ENCODE results near the gene MUC5B. TPM values are rescaled to one million over a fixed set of nuclear protein-coding genes. Genes with fewer than 3 reads are reported as not detected.

MUC5B gene
- total and polyA plus RNA-seq, 2 donors (not counting 1 experiment from before 2014, with no cell fraction given): not detected

DNA sequence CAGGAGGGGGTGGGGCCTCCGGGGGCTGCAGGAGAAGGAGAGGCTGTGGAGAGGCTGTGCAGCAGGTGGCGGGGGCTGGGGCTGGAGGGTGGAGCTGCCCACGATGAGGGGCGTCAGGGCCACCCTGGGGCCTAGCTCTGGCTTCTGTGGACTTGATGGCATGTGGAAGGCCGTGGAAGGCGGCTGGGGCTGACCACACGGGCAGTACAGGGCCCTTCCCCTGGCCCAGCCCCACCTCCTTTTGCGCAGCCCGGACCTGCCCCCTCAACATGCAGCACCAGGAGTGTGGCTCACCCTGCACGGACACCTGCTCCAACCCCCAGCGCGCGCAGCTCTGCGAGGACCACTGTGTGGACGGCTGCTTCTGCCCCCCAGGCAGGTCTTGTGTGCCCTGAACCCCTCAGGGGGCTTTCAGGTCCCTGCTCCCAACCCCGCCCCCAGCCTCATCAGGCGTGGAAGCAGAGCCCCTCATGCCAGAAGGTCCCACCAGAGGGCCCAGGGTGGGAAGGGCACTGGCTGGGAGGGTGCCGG lies 6.1 kb downstream of the MUC5B start:
- ChIA-PET CTCF (no interaction called here), POLR2A (no interaction called here)
- Mint-ChIP-seq H3K27me3 (peaks cover 2% of the 10 kb centered on the region), H3K4me3 (no peak overlapping the region), H3K4me1 (no peaks in the 10 kb centered on the region), H3K9me3 (ENCODE audit: insufficient read depth) (no peaks in the 10 kb centered on the region), H3K27ac (no peak overlapping the region)
- H3K79me2 ChIP-seq (ENCODE audit: control insufficient read depth, insufficient read depth, low read length): no peaks in the 10 kb centered on the region
- DNase-seq: no peak
- H3K27me3 ChIP-seq (replicated peaks in 1 of 4; ENCODE audit: control extremely low read depth in 1 of 4, control insufficient read depth in 3 of 4, insufficient read depth in 4 of 4, low read length in 3 of 4): no peaks in the 10 kb centered on the region
- no peak overlapping the region for H3K9ac ChIP-seq (ENCODE audit: low read length)
- TF ChIP-seq, protein P1, sequence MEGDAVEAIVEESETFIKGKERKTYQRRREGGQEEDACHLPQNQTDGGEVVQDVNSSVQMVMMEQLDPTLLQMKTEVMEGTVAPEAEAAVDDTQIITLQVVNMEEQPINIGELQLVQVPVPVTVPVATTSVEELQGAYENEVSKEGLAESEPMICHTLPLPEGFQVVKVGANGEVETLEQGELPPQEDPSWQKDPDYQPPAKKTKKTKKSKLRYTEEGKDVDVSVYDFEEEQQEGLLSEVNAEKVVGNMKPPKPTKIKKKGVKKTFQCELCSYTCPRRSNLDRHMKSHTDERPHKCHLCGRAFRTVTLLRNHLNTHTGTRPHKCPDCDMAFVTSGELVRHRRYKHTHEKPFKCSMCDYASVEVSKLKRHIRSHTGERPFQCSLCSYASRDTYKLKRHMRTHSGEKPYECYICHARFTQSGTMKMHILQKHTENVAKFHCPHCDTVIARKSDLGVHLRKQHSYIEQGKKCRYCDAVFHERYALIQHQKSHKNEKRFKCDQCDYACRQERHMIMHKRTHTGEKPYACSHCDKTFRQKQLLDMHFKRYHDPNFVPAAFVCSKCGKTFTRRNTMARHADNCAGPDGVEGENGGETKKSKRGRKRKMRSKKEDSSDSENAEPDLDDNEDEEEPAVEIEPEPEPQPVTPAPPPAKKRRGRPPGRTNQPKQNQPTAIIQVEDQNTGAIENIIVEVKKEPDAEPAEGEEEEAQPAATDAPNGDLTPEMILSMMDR (IDR thresholded peaks at IDR 0.05): no peak
- no peak for TF ChIP-seq EZH2 (IDR thresholded peaks at IDR 0.05; ENCODE audit: borderline replicate concordance, insufficient read depth, low read depth, low read length, poor library complexity, severe bottlenecking)
- no peak overlapping the region for H3K4me3 ChIP-seq (ENCODE audit: control extremely low read depth in 1 of 5, extremely low read depth in 1 of 5, insufficient read depth in 1 of 5, low read depth in 2 of 5, low read length in 4 of 5)
- 75% methylated on average over 18 of the region's 18 CpGs for WGBS (ENCODE audit: insufficient coverage)
- no peaks in the 10 kb centered on the region for H3K9me3 ChIP-seq (ENCODE audit: control extremely low read depth in 1 of 3, control insufficient read depth in 2 of 3, insufficient read depth in 1 of 3, low read length in 2 of 3)
- H3K4me2 ChIP-seq (replicated peaks; ENCODE audit: low read depth, low read length, poor library complexity, severe bottlenecking): no peak overlapping the region
- ATAC-seq (ENCODE audit: low read depth): no peak
- intact Hi-C loops (cut with micrococcal nuclease): no loop called here
- H4K20me1 ChIP-seq (ENCODE audit: control insufficient read depth, insufficient read depth, low read length, poor library complexity, severe bottlenecking): no peaks in the 10 kb centered on the region
- H3K27ac ChIP-seq (ENCODE audit: low read length in 2 of 2): no peak overlapping the region
- no peak overlapping the region for H2AFZ ChIP-seq (ENCODE audit: insufficient read depth, low read depth, low read length, poor library complexity, severe bottlenecking)
- no peaks in the 10 kb centered on the region for H3K36me3 ChIP-seq (replicated peaks in 1 of 2; ENCODE audit: control extremely low read depth in 1 of 2, control insufficient read depth in 1 of 2, extremely low read depth in 1 of 2, insufficient read depth in 2 of 2, low read length in 1 of 2)
- no peaks in the 10 kb centered on the region for H3K4me1 ChIP-seq (ENCODE audit: control insufficient read depth in 2 of 2, insufficient read depth in 2 of 2, low read length in 2 of 2)

GRCh38 chr11:1229471-1230120 lies 6.7 kb downstream of the MUC5B start:
- DNase-seq (no peak), ATAC-seq (ENCODE audit: low read depth) (no peak)
- H2AFZ ChIP-seq (ENCODE audit: insufficient read depth, low read depth, low read length, poor library complexity, severe bottlenecking): no peak overlapping the region
- CTCF ChIA-PET: no interaction called here
- H3K79me2 ChIP-seq (ENCODE audit: control insufficient read depth, insufficient read depth, low read length): no peaks in the 10 kb centered on the region
- H3K4me1 ChIP-seq (ENCODE audit: control insufficient read depth in 2 of 2, insufficient read depth in 2 of 2, low read length in 2 of 2): no peaks in the 10 kb centered on the region
- H3K4me3 ChIP-seq (ENCODE audit: control extremely low read depth in 1 of 5, extremely low read depth in 1 of 5, insufficient read depth in 1 of 5, low read depth in 2 of 5, low read length in 4 of 5): no peak overlapping the region
- Mint-ChIP-seq H3K27me3 (no peaks in the 10 kb centered on the region), H3K27ac (no peak overlapping the region), H3K4me1 (no peaks in the 10 kb centered on the region), H3K9me3 (ENCODE audit: insufficient read depth) (no peaks in the 10 kb centered on the region), H3K4me3 (no peak overlapping the region)
- H3K27ac ChIP-seq (ENCODE audit: low read length in 2 of 2): no peak overlapping the region
- H3K4me2 ChIP-seq (replicated peaks; ENCODE audit: low read depth, low read length, poor library complexity, severe bottlenecking): no peak overlapping the region
- no peak overlapping the region for H3K9ac ChIP-seq (ENCODE audit: low read length)
- 89% methylated on average over 12 of the region's 27 CpGs for WGBS (ENCODE audit: insufficient coverage)
- no peaks in the 10 kb centered on the region for H3K36me3 ChIP-seq (replicated peaks in 1 of 2; ENCODE audit: control extremely low read depth in 1 of 2, control insufficient read depth in 1 of 2, extremely low read depth in 1 of 2, insufficient read depth in 2 of 2, low read length in 1 of 2)
- intact Hi-C loops (cut with micrococcal nuclease): no loop called here
- no peaks in the 10 kb centered on the region for H4K20me1 ChIP-seq (ENCODE audit: control insufficient read depth, insufficient read depth, low read length, poor library complexity, severe bottlenecking)
- no peaks in the 10 kb centered on the region for H3K9me3 ChIP-seq (ENCODE audit: control extremely low read depth in 1 of 3, control insufficient read depth in 2 of 3, insufficient read depth in 1 of 3, low read length in 2 of 3)
- TF ChIP-seq, protein P1 (IDR thresholded peaks at IDR 0.05): no peak
- no peak for TF ChIP-seq EZH2 (IDR thresholded peaks at IDR 0.05; ENCODE audit: borderline replicate concordance, insufficient read depth, low read depth, low read length, poor library complexity, severe bottlenecking)
- H3K27me3 ChIP-seq (replicated peaks in 1 of 4; ENCODE audit: control extremely low read depth in 1 of 4, control insufficient read depth in 3 of 4, insufficient read depth in 4 of 4, low read length in 3 of 4): no peaks in the 10 kb centered on the region
- POLR2A ChIA-PET: no interaction called here

Measured in B cell (primary cell).